Activated CD8-positive, alpha-beta memory T cell treated with anti-CD3 and anti-CD28 coated beads, Interleukin-2, amount 50 U/mL, for 1 hour (primary cell): ENCODE results near the gene SLC34A1.
"Not testable (repeated sequence)": the region's sequence is repeated elsewhere in the genome, so short reads cannot be mapped to it uniquely, and the experiment has no call there.

Experiments
- DNase-seq: peaks from one replicate; pipeline ENCODE4 v3.0.0-alpha.2; 2020; ENCODE audit errors: extremely low read depth

The SLC34A1 gene

GRCh38 chr5:177368869-177369644 lies 15.2 kb upstream of the SLC34A1 start:
- no peak for DNase-seq

- DNase-seq = no peak
Measured at GRCh38 chr5:177369645-177370440, 14.4 kb upstream of the SLC34A1 start.

DNA sequence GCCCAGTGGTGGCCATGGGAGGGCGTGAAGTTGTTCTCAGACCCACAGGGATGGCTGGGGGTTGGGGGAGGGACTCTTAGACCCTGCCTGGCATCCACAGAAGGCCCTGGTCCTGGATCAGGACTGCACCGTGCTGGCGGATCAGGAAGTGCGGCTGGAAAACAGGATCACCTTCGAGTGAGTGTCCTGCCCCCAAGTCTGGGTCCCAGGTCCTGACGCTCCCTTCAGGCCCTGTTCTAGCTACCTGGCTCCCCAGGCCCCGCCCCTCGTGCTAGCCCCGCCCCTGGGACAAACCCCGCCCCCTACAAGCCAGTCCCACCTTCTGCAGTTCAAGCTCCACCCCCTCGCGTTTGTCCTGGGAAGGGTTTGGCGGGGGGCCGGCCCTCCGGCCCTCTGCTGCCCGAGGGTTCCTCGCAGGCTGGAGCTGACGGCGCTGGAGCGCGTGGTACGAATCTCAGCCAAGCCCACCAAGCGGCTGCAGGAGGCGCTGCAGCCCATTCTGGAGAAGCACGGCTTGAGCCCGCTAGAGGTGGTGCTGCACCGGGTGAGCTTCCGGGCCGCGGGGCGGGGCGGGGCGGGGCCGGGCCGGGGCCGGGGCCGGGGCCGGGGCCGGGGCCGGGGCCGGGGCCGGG lies 13.6 kb upstream of the SLC34A1 start:
- no peak for DNase-seq

DNA sequence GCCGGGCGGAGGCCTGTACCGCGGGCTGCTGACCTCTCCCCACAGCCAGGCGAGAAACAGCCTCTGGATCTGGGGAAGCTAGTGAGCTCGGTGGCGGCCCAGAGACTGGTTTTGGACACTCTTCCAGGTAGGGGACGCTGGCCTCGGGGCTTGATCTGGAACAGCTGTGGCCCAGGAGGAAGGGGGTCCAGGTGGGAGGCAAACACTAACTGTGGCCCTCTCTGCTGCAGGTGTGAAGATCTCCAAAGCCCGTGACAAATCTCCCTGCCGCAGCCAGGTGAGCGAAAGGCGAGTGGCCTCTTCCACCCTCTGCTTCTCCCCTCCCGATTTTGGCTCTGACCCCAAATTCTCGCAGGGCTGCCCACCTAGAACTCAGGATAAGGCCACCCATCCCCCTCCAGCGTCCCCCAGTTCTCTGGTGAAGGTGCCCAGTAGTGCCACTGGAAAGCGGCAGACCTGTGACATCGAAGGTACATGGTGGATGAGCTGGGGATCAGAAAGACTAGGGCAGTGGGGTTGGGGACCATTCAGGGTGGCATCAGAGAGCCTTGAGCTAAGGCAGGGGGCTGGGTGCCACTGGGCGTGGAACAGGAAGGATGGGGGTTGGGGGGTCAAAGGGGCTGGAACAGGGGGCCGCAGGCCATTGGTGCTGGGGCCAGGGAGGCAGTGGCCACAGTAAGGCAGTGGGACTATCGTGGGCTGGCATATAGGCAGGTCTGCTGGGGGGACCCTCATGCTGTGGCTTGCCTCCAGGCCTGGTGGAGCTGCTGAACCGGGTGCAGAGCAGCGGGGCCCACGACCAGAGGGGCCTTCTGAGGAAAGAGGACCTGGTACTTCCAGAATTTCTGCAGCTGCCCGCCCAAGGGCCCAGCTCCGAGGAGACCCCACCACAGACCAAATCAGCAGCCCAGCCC lies 12.9 kb upstream of the SLC34A1 start:
- no peak for DNase-seq

- no peak for DNase-seq
Measured at GRCh38 chr5:177372034-177372896, 12.0 kb upstream of the SLC34A1 start.

GRCh38 chr5:177372910-177373309 lies 11.3 kb upstream of the SLC34A1 start:
- DNase-seq = no peak

DNA sequence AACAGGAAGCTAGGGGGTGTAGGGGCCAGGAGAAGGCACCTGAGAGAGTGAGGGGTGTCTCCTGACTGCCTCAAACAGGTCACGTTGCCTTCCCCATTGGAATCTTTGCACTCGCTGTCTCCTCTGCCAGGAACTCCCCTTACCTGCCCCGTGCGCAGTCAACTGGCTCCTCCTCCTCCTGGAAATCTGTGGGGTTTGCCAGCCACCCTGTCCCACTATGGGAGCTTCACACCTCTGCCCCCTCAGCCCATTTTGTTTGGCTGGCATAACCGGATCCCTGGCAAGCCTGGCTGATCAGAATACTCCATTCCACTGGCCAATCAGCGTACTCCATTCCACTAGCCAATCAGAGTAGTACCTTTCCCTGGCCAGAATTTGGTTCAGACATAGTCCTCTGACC lies 10.4 kb upstream of the SLC34A1 start:
- DNase-seq = no peak

DNA sequence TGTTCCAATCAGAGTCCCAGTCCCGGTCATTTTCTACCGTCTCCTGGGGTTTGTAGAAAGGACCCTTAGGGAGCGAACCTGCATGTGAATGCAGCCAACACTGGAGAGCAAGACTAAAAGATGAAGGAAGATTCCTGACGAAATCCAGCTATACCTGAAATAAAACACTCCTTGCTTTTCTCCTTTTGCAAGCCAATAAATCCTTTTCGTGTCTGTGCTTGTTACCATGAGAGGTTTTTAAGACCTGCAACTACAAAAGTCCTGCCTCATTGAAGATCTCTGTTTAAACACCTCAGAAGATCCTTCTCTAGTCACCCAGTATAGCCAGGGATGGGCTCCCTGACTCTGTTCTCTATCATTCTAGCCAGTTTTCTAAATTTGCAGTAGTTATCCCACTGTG lies 10.0 kb upstream of the SLC34A1 start:
- DNase-seq = no peak

DNA sequence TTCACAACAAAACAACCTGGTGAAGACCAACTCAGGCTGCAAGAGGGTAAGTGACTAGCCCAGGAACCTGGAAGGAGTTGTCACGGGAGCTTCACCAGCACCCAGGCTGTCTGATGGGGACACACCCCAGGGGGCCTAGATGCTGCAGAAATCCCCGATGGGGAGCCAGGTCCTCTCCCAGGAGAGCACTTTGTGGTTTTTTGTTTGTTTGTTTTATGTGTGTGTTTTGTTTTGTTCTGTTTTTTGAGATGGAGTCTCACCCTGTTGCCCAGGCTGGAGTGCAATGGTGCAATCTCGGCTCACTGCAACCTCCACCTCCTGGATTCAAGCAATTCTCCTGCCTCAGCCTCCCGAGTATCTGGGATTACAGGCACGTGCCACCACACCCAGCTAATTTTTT lies 8.7 kb upstream of the SLC34A1 start:
- not testable (repeated sequence) for DNase-seq

DNA sequence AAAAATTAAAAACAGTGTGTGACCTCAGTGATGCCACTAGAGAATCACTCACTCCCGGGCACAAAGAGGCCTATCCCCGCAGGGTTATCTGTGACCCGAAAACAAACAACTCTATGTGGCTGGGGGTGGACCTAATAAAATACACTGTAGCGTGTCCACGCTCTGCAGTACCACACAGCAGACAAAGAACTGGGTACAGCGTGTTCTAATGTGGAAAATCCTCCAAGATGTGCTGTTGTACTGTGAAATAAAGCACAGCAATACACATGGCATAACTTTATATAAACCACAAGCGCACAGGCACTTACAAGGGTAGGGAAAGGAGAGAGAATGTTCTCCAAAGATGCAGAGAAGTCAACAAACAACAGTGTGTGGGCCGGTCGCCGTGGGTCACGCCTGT lies 8.1 kb upstream of the SLC34A1 start:
- no peak for DNase-seq

GRCh38 chr5:177377851-177378776 lies 6.1 kb upstream of the SLC34A1 start:
- no peak for DNase-seq

DNA sequence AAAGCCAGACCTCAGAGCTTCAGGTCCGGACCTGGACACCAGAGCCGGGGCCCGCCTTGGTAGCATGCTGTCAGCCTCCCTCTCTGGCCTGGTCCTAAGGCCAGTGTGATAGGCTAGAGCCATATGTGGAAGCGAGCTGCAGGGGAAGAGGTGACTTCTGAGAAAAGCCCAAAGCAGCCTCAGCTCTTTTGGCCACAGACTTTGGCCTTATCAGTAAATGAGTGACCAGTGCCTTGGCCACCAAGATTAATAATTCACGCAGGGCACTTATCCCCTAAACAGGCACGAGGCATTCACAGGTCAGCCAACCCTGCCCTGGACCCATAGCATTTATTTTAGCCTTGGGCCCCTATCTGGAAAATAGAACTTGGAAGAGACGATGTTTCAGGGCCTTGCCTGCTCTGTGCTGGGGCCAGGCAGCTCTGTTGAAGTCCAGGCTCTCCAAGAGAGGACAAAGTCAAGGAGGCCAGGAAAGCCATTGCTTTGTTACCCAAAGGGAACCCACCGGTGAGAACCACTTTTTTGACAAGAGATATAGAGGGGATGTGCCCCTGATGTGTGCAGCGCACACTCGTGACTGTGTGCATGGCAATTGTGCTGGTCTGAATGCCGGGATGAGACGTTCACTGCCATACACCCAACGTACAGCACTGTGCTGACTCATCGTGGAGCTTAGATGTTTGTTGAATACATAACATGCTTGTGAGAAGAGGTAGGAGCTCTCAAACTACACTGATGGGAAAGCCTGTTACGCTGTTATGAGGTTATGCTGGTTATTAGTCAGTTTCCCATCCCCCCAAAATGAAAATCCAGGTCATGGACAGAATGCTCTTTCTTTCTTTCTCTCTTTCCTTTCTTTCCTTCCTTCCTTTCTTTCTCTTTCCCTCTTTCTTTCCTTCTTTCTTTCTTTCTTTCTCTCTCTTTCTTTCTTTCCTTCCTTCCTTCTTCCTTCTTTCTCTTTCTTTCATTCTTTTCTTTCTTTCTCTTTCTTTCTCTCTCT lies 5.0 kb upstream of the SLC34A1 start:
- no peak for DNase-seq

GRCh38 chr5:177380805-177381126 lies 3.5 kb upstream of the SLC34A1 start:
- DNase-seq = no peak

DNA sequence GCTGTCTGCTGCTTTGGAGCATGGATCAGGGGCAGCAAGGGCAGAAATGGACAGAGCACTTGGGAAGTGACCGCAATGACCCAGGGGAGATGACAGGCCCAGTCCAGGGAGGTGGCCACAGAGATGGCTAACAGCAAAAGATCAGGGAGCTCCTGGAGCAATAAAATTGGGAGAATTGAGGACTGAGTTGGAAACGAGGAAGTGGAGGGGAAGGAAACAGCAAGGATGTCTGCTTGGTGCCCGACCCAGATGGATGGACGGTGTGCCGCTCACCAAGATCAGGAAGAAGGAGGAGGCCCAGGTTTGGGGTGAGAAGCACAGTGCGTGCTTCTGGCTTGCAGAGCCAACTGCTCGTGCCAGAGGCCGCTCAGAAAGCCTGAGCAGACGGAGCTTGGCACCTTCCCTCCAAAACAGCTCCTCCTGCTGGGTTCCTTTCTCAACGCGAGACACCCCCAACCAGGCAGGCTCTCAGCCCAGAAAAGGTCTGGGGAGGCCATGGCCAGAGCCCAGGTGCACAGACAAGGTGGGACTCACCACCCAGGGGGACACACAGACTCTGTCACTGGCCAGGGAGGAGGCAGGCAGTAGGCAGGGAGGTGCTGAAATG lies 1.7 kb upstream of the SLC34A1 start:
- no peak for DNase-seq

GRCh38 chr5:177383181-177383580 lies 1.1 kb upstream of the SLC34A1 start:
- no peak for DNase-seq

GRCh38 chr5:177385720-177386119 lies 1.5 kb downstream of the SLC34A1 start:
- no peak for DNase-seq

- DNase-seq = no peak
Measured at GRCh38 chr5:177386542-177386941, 2.3 kb downstream of the SLC34A1 start.

GRCh38 chr5:177387405-177387804 lies 3.2 kb downstream of the SLC34A1 start:
- DNase-seq = no peak
